Liver (tissue), 3 donors: ENCODE data around the gene SENP1.
A peak's percentile ranks its signal among the peaks of the same experiment; 100 is the strongest.

Experiments used
- ATF3 ChIP-seq: IDR thresholded peaks from 2 replicates; pipeline ENCODE4 v1.6.1; 2016; ENCODE audit warnings: antibody characterized with exemption
- CTCF ChIP-seq: fragments of 150-350 bp; IDR thresholded peaks from 2 replicates; pipeline ENCODE4 v1.5.1; 2017; ENCODE audit warnings: improper control_type of control experiment, low read depth, low read length; ENCODE audit not compliant: missing input control
- EGR1 ChIP-seq, 2 donors: IDR thresholded peaks; 2 replicates each; pipeline ENCODE4 v1.6.1; 2016 to 2018; ENCODE audit warnings: antibody characterized with exemption in 2 of 2, low read depth in 2 of 2
- HNF4A ChIP-seq, 2 donors: conservative IDR thresholded peaks; 2 replicates each; pipeline ENCODE4 v1.6.1; 2016; ENCODE audit warnings: antibody characterized with exemption in 2 of 2, mild to moderate bottlenecking in 2 of 2
- JUND ChIP-seq, 2 donors: IDR thresholded peaks; 2 replicates each; pipeline ENCODE4 v1.6.1; 2016; ENCODE audit warnings: antibody characterized with exemption in 2 of 2
- MAX ChIP-seq: IDR thresholded peaks from 2 replicates; pipeline ENCODE4 v1.6.1; 2016; ENCODE audit warnings: antibody characterized with exemption
- NR2F2 ChIP-seq: IDR thresholded peaks from 2 replicates; pipeline ENCODE4 v1.6.1; 2016; ENCODE audit warnings: antibody characterized with exemption
- REST ChIP-seq: IDR thresholded peaks from 2 replicates; pipeline ENCODE4 v1.6.1; 2016; ENCODE audit warnings: antibody characterized with exemption, mild to moderate bottlenecking
- RXRA ChIP-seq, 2 donors: IDR thresholded peaks; 2 replicates each; pipeline ENCODE4 v1.6.1; 2017 to 2018; ENCODE audit warnings: antibody characterized with exemption in 2 of 2, mild to moderate bottlenecking in 1 of 2
- SP1 ChIP-seq: IDR thresholded peaks from 2 replicates; pipeline ENCODE4 v1.6.1; 2018; ENCODE audit warnings: antibody characterized with exemption, mild to moderate bottlenecking
- TAF1 ChIP-seq: conservative IDR thresholded peaks from 2 replicates; pipeline ENCODE4 v1.6.1; 2016; ENCODE audit warnings: antibody characterized with exemption, mild to moderate bottlenecking
- YY1 ChIP-seq: IDR thresholded peaks from 2 replicates; pipeline ENCODE4 v1.6.1; 2016; ENCODE audit warnings: antibody characterized with exemption, mild to moderate bottlenecking
- ZBTB33 ChIP-seq: IDR thresholded peaks from 2 replicates; pipeline ENCODE4 v1.6.1; 2016; ENCODE audit warnings: antibody characterized with exemption
- donor health status: healthy.
- donor health status: healthy.

- TF ChIP-seq TAF1: no peak
- TF ChIP-seq CTCF: no peak
- TF ChIP-seq NR2F2: peak; percentile 8
- TF ChIP-seq ZBTB33: no peak
- no peak for TF ChIP-seq HNF4A (conservative IDR thresholded peaks at IDR 0.05)
- TF ChIP-seq JUND (IDR thresholded peaks at IDR 0.05): no peak
- no peak for TF ChIP-seq ATF3
- no peak for TF ChIP-seq REST
- TF ChIP-seq MAX: no peak
- TF ChIP-seq SP1: no peak
- no peak for TF ChIP-seq YY1
- TF ChIP-seq RXRA (IDR thresholded peaks at IDR 0.05): no peak
- no peak for TF ChIP-seq EGR1 (IDR thresholded peaks at IDR 0.05; ENCODE audit: low read depth in 2 of 2)
Measured at GRCh38 chr12:48119078-48119833, 13.4 kb upstream of the SENP1 start, which contains the start of gene PFKM.
